Posterior cingulate gyrus (tissue), 11 donors: Measurements from ENCODE around the gene CTSW.

Source experiments
- DNase-seq, 10 donors: peaks; one replicate each; pipeline versions ENCODE4 v3.0.0 to v3.0.0-alpha.2; 2020 to 2021; ENCODE audit warnings: mixed read lengths in 3 of 10
- intact Hi-C: fragments of 100-400 bp; cut with DNase I; formaldehyde crosslinking; loops from one replicate; pipeline ENCODE4 v1.15.1; 2023

Gene CTSW

DNA sequence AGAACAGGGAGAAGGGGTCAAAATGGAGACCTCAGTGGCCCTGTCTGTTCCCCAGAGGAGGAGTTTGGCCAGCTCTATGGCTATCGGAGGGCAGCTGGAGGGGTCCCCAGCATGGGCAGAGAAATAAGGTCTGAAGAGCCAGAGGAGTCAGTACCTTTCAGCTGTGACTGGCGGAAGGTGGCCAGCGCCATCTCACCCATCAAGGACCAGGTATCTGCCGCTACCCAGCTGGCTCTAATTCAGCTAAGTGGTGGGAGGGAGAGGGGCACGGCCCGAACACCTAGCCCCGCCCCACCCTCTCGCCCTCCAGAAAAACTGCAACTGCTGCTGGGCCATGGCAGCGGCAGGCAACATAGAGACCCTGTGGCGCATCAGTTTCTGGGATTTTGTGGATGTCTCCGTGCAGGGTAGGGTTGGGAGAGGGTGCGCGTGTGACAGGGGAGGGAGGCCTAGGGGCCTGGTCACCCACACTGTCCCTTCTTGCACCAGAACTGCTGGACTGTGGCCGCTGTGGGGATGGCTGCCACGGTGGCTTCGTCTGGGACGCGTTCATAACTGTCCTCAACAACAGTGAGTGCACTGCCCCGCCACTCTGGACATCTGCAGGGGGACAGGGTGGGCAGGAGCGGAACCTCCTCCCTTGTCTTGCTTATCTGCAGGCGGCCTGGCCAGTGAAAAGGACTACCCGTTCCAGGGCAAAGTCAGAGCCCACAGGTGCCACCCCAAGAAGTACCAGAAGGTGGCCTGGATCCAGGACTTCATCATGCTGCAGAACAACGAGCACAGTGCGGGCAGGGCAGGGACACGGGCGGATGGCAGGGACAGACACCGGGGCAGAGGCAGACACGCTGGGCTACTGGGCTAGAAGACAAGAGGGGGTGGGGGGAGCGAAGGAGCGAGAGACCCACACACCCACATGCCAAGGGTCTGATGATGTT lies 2.8 kb downstream of the CTSW start:
- intact Hi-C loops = no loop called here
- peak in 2 of 10 donors; percentile 58 to 62 for DNase-seq

- intact Hi-C loops = no loop called here
- DNase-seq = peak in 2 of 10 donors; percentile 40 to 46
Observed at GRCh38 chr11:65883058-65883761, 3.6 kb downstream of the CTSW start.

- intact Hi-C loops = loop anchor here (2.0 kb wide), 1 partner anchor 105 kb away; no protein-coding TSS in a partner anchor
- DNase-seq = peak in 2 of 10 donors; percentile 45 to 56
Observed at GRCh38 chr11:65883786-65884715, 4.4 kb downstream of the CTSW start.

- peak; percentile 59 to 97 (median 80) for DNase-seq
Observed at GRCh38 chr11:65884716-65885092, 5.1 kb downstream of the CTSW start.

DNA sequence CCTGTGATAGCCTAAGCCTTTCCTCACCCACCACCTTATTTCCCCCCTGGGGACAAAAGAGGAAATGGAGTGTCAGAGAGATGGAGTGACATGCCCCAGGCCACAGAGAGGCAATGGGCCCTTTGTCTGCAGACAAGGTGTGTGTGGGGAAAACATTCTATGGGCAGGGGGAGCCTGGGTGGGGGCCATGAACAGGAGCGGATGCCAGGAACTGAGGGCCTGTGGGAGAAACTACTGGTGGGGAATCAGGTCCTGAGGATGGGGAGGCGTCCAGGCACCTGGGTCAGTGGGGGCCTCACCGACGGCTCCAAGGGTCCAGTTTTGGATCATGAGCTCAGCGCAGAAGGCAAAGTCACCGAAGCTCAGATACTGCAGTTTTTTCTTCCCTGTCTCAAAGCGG lies 5.6 kb downstream of the CTSW start:
- intact Hi-C loops = loop anchor here (2.0 kb wide), 1 partner anchor 104 kb away; no protein-coding TSS in a partner anchor
- peak in 1 of 10 donors; percentile 24 for DNase-seq

More at GRCh38 chr11:65884716-65885092, 5.1 kb downstream of the CTSW start:
- intact Hi-C loops = loop anchor here (2.0 kb wide), 1 partner anchor 104 kb away; no protein-coding TSS in a partner anchor

DNA sequence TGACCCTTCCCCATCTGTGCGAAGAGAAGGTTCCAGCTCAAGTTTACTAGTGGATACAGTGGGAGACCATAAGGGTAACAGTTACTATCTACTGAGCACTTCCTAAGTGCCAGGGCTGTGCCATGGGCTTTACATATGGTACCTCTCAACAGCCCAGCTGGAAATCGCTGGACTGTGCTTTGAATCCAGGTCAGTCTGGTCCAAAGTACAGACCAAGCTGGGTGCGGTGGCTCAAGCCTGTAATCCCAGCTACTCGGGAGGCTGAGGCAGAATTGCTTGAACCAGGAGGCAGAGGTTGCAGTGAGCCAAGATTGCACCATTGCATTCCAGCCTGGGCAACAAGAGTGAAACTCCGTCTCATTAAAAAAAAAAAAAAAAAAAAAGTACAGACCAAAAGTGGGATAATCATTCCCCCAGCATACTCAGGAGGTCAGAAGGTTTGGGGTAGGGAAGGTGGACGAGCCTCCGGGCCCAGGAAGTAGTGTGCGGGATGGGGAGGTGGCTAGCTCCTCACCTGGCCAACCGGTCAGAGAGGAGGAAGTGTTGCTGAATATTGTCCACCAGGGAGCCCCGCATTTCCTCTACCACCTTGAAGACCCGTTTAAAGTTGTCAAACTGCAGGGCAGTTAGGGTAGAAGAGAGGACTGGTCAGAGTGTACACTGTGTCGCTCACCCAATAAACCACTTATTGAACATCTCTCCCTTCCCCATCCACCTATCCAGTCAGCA lies 6.3 kb downstream of the CTSW start:
- intact Hi-C loops = loop anchor here (2.0 kb wide), 1 partner anchor 103 kb away; no protein-coding TSS in a partner anchor
- peak in 2 of 10 donors; percentile 21 to 69 for DNase-seq

- intact Hi-C loops = no loop called here
Observed at GRCh38 chr11:65886826-65887722, 7.4 kb downstream of the CTSW start.

GRCh38 chr11:65887723-65888162 lies 8.1 kb downstream of the CTSW start:
- peak in 2 of 10 donors; percentile 90 to 92 for DNase-seq
- intact Hi-C loops = loop anchor here (2.0 kb wide), 1 partner anchor 31 kb away; the partner anchor contains the start of genes C11orf68 and DRAP1

More at GRCh38 chr11:65886826-65887722, 7.4 kb downstream of the CTSW start:
- DNase-seq = peak in 2 of 10 donors; percentile 43 to 53

- intact Hi-C loops = loop anchor here (2.0 kb wide), 1 partner anchor 31 kb away; the partner anchor contains the start of genes C11orf68 and DRAP1
- peak; percentile 96 to 99 (median 98) for DNase-seq
Observed at GRCh38 chr11:65888163-65888814, 8.7 kb downstream of the CTSW start, which contains the start of gene FIBP. Gene FIBP, minus strand, starts transcription at chr11:65888471. Its CDS starts 53 bp downstream, at chr11:65888418.

DNA sequence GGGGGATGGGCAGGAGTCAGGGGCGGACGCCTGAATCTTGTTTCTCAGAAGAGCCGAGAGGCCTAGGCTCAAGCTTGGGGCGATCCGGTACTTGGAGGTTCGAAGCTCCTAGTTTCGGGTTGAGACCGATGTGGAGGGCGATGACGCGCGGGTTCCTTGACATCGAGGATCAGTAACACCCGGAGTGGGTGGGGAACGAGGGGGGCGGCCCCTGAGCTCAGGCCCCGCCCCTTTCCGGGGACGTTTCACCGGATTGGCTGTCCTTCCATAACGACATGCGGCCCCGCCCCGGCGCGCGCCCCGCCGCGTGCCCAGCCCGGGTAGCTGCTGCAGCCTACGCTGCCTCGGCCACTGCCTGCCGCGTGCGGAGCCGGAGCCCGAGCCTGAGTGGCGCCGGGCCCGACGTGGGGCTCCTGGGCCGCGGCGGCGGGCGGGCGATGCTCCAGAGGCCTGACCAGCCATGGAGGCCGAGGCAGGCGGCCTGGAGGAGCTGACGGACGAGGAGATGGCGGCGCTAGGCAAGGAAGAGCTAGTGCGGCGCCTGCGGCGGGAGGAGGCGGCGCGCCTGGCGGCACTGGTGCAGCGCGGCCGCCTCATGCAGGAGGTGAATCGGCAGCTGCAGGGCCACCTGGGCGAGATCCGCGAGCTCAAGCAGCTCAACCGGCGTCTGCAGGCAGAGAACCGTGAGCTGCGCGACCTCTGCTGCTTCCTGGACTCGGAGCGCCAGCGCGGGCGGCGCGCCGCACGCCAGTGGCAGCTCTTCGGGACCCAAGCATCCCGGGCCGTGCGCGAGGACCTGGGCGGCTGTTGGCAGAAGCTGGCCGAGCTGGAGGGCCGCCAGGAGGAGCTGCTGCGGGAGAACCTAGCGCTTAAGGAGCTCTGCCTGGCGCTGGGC lies 10.9 kb downstream of the CTSW start, which contains the start of gene CCDC85B:
CCDC85B (plus strand) TSS at position 350 of the 895 bp plus-strand sequence; CDS start at position 461, 111 bp downstream.
- DNase-seq = peak; percentile 96 to 100 (median 99)
- intact Hi-C loops = loop anchor here (2.0 to 5.0 kb wide), 2 partner anchors 32 to 72 kb away; partner anchors contain the start of genes CFL1 and SART1

- peak in 2 of 10 donors; percentile 76 to 83 for DNase-seq
- intact Hi-C loops = loop anchor here (1.0 to 5.0 kb wide), 3 partner anchors 29 to 71 kb away; partner anchors contain the start of genes CFL1 and SART1
Observed at GRCh38 chr11:65891219-65892136, 11.8 kb downstream of the CTSW start.

DNA sequence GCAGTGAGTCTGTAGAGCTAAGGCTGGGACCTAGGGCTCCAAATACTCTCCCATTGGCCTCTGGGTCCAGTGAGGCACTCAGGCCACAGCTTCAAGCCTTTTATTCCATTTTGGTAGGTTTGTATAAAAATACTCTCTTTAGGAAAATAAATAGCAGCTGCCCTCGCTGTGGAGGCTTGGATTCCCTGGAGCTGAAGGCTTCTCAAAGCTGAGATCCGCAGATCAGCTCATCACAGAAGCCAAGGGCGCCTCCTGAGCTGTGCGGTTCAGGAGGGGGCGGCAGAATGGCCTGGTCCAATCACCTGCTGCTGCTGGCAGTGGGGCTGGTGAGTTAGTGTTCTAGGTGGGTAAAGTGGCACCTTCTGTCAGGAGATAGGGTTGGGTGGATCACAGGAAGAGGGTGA lies 12.5 kb downstream of the CTSW start:
- intact Hi-C loops = loop anchor here (1.0 to 5.0 kb wide), 2 partner anchors 28 to 70 kb away; partner anchors contain the start of gene SART1
- DNase-seq = peak in 2 of 10 donors; percentile 62 to 82

GRCh38 chr11:65892661-65893317 lies 13.2 kb downstream of the CTSW start:
- intact Hi-C loops = loop anchor here (1.0 to 5.0 kb wide), 2 partner anchors 28 to 70 kb away; partner anchors contain the start of gene SART1
- DNase-seq = peak in 2 of 10 donors; percentile 75 to 81
